Fibroblast of skin of back (primary cell): ENCODE measurements around the gene KLK8.
"Not testable (repeated sequence)": the region's sequence is repeated elsewhere in the genome, so short reads cannot be mapped to it uniquely, and the experiment has no call there.

Experiments used
- DNase-seq: peaks from one replicate; pipeline ENCODE4 v3.0.0-alpha.2; 2013

Gene KLK8

DNA sequence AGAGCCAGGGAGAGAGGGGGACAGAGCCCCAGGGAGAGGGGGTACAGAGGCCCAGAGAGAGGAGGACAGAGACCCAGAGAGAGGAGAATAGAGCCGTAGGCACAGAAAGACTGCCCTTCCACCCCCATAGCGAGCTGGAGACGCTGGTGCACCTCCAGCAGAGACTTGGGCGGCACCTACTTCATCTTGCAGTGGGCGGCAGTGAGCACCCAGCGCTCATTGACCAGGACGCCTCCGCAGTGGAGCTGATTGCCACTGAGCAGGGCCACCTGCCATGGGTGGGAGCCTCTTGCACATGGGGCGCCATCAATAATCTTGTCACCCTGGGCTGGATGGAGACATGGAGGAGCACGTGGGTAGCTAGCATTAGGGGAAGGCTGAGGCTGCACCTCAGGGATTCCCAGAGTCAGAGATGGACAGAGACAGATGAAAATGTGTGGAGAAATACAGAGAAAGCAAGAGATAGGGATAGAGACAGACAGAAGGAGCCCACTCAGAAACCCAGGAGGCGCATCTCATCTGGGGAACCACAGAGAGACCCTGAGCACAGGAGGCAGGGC, 19.7 kb downstream of the KLK8 start:
- no peak for DNase-seq

DNA sequence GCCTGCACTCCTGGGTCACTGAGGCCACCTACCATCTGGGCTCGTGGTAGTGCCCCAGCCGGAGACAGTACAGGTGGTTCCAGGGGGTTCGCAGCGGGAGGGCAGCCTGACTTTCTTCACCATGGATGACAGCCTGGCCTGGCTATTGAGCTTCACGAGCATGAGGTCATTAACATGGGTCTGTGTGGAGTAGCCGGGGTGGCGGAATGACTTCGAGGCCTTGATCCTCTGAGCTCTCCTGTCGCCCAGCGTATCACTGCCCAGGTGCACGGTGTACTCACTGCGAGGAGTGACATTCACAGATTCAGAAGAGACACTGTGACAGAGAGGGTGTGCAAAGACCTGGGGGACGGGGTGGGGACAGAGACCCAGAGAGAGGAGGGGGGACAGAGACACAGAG, 21.2 kb downstream of the KLK8 start:
- DNase-seq: no peak

DNA sequence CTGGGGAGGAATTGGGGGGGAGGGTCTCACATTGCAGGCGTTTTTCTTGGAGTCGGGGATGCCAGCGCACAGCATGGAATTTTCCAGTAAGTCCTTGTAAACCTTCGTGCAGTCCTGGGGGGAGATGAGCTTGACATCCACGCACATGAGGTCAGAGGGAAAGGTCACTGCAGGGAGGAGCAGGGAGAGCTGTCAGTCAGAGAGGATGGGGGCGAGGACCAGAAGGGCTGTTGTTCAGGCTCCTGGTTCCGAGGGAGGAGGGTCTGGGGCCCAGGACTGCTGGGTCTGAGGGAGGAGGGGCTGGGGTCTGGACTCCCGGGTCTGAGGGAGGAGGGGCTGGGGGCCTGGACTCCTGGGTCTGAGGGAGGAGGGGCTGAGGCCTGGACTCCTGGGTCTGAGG, 21.6 kb downstream of the KLK8 start:
- no peak for DNase-seq

DNA sequence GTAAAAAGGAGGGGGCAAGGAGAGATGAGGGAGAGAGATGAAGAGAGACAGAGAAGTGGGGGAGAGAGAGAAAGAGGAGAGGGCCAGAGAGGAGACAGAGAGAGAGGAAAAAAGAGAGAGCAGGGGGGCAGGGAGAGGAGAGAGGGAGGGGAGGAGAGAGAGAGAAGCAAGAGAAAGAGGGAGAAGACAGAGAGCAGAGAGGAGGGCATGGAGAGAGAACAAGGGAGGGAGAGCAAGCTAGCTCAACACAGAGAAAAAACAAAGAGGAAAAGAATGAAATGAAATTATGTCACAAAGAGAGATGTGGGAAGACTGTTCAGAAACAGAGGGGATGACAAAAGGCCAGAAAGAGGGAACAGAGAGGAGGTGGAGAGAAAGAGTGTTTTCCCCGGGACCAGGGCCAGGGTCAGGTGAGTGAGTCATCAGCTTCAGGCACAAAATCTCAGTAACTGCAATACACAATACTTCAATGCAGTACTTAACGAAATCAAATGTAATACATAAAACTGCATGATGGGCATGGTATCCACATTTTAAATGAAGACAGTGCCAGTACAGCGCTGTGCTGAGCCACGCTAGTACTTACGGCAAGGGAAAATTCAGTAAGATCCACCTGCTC, 22.5 kb downstream of the KLK8 start:
- DNase-seq: no peak

DNA sequence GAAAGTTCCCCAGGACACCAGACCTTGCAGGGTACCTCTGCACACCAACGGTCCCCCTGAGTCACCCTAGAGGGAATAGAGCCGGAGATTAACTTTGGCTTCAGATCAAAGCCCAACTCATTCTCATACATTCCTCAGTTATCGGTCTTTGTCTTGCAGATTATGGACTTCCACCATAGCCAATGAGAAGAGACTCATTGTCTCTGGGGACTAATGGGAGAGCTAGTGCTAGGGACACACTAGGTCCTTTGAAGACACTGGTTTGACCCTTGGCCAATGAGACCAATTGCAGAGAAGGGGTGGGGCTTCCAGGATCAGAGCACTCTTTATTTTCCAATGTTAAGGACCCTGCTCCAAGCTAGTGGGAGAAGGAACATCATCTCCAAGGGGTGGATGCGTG, 23.8 kb downstream of the KLK8 start:
- no peak for DNase-seq

DNA sequence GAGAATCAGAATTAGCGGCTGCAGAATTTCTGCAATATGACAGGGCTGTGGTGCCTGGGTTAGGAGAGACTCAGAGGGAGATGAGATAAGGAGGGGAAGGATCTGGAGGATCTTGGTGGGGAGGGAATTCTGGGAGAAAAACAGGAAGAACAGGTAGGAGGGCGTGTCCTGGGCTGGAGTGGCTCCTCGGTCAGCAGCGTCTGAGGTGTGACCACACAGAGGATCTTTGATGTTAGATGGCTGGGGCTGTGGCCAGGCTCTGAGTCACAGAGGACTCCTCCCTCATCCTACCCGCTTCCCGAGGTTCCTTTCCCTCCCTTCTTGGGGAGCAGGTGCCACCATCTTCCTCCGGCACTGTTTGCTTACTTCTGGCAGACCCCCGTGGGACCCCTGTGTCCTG, 25.6 kb downstream of the KLK8 start:
- DNase-seq: no peak

DNA sequence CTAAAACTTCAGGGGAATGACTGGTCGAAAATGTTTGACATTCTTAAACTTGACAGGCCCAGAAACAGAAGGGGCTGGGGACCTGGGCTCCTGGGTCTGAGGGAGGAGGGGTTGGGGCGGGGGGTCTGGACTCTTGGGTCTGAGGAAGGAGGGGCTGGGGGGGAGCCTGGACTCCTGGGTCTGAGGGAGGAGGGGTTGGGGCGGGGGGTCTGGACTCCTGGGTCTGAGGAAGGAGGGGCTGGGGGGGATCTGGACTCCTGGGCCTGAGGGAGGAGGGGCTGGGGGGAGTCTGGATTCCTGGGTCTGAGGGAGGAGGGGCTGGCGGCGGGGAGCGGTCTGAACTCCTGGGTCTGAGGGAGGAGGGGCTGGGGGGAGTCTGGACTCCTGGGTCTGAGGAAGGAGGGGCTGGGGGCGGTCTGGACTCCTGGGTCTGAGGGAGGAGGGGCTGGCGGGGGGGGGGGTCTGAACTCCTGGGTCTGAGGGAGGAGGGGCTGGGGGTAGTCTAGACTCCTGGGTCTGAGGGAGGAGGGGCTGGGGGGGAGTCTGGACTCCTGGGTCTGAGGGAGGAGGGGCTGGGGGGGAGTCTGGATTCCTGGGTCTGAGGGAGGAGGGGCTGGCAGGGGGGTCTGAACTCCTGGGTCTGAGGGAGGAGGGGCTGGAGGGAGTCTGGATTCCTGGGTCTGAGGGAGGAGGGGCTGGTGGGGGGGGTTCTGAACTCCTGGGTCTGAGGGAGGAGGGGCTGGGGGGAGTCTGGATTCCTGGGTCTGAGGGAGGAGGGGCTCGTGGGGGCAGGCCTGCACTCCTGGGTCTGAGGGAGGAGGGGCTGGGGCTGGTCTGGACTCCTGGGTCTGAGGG, 26.5 kb downstream of the KLK8 start:
- DNase-seq: no peak

DNA sequence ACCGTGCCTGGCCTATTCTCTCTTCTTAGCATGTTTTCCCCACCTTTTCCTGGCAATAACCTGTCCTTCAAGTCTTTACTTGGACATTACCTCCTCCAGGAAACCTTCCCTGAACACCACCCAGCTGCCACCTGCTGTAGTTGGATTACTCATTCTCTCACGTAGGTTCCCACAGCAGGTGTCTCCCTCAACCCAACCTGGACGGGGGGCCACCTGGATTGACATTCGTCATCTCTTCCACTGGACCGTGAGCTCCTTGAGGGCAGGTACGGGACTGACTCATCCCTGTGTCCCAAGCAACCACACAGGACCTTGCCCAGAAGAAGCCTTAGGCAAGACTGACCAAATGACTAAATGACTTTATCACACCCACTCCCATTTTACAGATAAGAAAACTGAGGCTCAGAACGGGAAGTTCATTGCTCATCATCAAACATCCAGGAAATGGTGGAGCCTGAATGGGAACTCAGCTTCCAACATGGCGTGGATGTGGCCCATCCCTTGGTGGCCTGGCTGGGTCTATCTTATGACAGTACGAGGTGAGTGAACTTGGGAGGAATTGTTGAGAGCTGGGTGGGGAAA, 28.5 kb downstream of the KLK8 start:
- no peak for DNase-seq

DNA sequence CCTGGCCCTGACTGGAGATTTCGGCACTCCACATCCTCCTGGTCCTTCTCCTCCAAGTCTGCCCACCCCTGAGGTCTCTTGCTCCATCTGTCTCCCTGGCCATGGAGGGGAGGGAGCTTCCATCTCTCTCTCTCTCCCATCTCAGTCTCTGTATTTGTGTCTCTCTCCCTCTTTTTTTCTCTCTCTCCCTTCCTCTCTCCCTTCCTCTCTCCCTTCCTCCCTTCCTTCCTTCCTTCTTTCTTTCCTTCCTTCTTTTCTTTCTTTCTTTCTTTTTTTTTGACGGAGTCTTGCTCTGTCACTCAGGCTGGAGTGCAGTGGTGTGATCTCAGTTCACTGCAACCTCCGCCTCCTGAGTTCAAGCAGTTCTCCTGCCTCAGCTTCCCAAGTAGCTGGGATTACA, 31.6 kb downstream of the KLK8 start:
- not testable (repeated sequence) for DNase-seq

DNA sequence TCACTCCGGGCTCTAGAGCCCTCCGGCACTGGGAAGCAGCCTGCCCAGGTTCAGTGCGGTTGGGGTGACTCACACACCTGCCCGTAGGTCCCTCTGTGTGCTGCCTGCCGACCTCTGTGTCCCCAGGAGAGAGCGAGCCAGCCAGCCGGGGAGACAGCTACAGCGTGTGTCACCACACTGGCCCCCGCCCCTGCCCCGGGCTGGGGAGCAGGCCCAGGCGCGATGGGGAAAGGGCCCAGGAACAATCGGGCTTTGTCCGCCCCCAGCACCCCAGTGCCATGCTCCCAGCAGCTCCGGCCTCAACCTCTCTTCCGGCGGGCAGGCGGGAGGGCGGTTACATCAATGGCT, 32.0 kb downstream of the KLK8 start, which contains the start of gene KLK6:
KLK6 (minus strand) TSS at position 179 of the 348 bp plus-strand sequence. CDS start 1,487 bp downstream, outside the sequence.
- DNase-seq: no peak

DNA sequence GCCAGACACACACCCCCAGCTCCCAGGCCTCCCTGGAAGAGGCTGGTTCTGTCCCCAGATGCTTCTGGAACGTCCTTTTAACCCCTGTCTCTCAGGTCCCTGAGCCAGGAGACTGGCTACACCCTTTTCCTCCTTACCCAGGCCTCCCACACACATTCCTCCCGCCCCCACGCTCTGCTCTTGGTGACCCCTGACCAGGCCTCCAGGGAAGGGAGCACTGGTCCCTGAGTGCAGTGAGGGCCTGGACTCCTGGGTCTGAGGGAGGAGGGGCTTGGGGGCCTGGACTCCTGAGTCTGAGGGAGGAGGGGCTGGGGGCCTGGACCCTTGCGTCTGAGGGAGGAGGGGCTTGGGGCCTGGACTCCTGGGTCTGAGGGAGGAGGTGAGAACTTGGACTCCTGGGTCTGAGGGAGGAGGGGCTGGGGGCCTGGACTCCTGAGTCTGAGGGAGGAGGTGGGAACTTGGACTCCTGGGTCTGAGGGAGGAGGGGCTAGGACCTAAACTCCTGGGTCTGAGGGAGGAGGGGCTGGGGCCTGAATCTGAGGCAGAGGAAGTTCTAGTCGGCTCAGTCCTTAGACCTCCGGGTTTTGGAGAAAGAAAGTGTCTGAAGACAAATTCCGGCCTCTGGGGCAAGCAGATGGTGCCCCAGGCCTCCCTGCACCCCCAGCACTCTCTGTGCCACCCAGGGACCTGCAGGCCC, 32.5 kb downstream of the KLK8 start:
- no peak for DNase-seq

DNA sequence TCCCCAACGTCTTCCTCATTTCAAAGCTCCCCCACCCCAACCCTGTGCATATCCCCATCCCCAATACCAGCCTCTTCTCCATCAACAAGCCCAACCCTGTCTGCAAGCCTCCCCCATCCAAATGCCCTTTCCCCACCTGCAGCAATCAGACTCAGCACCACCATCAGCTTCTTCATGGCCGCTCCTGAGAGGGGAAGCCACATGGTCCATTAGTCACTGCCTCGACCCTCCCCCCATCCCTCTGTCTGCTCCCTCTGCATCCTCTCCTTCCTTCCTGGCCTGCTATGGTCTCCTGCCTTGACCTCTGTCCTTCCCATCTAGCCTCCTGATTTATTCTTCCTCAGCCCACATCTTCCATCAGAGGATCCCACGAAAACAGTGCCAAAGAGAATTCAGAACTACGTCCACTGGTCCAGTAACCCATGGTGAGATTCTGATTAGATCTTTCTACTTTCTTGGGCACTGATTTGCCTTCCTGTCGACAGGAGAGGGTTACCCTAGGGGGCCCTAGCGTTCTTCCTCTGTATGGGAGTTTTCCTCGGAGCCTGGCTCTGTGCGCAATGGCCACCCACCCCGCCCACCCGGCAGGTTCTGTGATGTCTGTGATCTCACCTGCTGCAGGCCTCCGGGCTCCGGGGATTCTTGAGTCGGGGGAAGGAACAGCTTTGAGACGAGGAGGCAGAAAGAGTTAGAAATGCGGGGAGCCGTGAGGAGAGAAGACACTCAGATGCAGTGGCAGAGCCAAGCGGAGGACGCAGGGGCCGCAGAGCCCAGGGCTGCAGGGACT, 33.3 kb downstream of the KLK8 start:
- DNase-seq: no peak

DNA sequence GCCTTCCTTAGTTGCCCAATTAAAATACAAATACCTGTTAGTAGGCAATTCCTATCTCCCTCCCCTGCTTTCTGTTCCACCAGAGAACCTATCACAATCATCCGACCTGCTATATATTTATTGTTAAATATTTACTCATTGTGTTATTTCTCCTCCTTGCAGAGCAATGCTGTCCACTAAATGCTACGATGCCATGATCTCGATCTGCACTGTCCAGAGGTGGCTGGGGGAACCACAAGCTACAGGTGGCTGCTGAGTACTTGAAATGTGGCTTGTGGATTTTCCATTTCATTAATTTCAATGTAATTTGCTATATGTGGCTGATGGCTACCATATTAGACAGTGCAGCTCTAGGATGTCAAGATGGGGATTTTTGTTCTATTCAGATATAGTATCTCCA, 37.1 kb downstream of the KLK8 start:
- no peak for DNase-seq

DNA sequence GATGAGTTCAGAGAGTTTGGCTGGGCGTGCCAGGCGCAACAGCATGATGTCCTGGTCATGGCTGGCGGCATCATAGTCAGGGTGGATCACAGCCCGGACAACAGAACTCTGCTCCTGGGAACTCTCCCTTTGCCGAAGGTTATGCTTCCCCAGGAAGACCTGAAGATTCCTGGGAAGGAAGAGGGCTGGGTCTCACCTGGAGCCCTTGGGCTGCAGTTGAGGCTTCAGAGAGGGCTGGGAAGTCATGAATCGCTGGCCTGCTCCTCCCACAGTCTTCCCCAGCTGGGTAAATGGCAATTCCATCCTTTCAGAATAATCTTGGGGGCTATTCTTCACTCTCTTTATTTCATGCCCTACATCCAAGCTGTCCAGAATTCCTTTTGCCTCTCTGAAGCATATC, 38.0 kb downstream of the KLK8 start:
- no peak for DNase-seq

DNA sequence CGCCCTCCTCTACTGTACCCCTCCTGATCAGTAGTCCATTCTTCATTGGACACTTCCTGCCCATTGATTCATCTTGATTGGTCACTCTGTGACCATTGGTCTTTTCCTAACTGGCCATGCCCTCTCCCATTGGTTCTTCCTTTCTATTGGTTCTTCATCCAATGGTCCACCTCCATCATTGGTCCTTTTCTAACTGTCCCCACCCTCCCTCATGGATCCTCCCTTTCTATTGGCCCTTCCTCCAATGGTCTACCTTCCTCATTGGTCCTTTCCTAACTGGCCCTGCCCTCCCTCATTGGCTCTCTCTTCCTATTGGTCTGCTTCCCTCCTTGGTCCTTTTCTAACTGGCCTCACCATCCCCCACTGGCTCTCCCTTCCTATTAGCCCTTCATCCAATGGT, 39.2 kb downstream of the KLK8 start:
- DNase-seq: no peak

DNA sequence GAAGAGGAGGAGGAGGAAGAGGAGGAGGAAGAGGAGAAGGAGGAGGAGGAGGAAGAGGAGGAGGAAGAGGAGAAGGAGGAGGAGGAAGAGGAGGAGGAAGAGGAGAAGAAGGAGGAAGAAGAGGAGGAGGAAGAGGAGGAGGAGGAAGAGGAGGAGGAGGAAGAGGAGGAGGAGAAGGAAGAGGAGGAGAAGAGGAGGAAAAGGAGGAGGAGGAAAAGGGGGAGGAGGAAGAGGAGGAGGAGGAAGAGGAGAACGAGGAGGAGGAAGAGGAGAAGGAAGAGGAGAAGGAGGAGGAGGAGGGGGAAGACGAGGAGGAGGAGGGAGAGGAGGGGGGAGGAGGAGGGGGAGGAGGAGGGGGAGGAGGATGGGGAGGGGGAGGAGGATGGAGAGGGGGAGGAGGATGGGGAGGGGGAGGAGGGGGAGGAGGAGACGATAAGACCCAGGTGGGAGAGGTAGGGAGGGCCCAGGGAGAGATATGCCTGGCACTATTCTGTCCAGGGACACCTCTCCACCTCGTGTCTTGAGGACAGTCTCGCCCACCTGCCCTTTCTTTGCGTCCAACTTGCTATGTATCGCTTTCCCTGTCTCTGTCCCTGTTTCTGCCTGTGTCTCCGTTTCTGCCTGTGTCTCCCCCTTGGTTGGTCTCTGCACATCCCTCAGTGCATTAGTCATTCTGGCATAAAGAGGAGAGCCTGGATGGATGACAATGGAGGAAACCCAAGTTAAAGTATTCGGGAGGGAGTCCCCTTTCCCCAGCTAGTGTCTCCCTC, 41.5 kb downstream of the KLK8 start:
- DNase-seq: no peak

DNA sequence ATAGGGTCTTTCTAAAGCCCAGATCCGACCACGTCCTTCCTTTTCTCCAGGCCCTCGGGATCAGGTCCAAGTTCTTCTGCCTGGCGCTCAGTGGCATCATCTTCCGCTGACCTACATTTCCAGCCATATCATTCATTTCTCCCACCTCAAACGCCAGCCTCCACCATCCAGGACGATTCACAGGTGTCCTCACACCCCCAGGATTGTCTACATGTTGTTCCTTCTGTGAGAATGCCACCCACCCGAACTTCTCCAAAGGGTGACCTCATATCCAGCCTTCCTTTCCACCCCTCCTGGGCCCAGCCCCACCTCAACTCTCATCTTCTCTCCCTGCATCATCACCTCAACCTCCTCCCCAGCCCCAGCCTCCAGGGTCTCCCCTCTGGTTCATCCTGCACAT, 43.8 kb downstream of the KLK8 start:
- DNase-seq: no peak

DNA sequence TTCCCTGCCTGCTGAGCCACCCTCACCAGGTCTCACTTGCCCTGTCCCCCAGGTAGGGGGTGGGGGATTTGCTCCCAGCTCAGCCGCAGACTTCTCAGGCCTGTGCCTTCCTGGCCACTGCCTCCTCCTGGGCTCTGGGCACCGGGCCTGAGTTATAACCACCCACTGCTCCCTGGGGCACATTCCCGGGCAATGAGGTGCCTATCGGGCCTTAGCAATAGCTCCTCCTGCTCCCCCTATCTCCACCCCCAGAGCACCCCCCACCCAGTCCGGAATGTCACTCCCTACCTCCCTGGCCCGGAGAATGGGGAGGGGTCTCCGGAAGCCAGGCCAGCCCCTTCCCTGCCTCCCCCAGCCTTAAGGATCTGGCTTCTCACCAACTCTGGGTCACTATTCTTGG, 48.5 kb downstream of the KLK8 start, which contains the start of gene KLK5:
KLK5 (minus strand) TSS at position 129 of the 400 bp plus-strand sequence. CDS start 381 bp downstream, outside the sequence.
- no peak for DNase-seq

DNA sequence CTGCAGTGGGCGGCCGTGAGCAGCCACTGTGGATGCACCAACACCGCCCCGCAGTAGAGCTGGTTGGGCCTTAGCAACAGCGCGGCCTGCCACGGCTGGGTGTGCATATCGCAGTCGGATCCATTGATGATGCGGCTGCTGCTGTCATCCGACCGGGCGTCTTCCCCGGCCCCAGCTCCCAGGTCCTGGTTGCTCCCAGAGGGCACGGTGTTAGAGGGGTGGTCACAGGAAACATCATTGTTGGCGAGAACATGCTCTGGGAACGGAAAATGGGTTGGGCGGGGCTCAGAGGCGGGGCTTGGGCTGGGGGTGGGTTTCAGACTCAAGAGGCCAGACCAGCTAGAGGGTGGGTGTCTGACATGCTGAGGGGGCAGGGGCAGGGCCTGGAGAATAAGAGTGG, 51.5 kb downstream of the KLK8 start:
- DNase-seq: no peak

DNA sequence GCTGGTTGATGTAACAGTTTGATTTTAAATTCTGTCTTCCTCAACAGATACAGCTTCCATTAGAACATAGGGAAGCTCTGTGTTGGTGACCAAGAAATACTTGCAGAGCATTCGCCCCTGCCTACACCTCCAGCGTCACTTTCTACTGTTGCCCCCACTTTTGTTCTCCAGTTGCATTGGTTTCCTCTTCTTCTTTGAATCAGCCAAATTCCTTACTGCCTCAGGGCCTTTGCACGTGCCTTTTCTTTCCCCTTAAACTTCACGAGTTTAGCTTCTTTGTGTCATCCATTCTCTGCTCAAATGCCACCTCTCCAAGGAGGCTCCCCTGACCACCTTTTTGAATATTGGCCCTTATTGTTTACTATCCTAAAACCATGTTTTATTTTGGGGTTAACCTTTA, 54.3 kb downstream of the KLK8 start:
- DNase-seq: no peak
